Testis (tissue), 3 donors: ENCODE data around the gene EFNA5. TPM values are rescaled to one million over a fixed set of nuclear protein-coding genes. Genes with fewer than 3 reads are reported as not detected.

Experiments
- DNase-seq: peaks from one replicate; pipeline ENCODE4 v3.0.0-alpha.2; 2019
- H3K27ac ChIP-seq, 2 donors: fragments of 200-600 bp; sonication (generic); one replicate each; pipeline ENCODE4 v1.5.1; 2019
- H3K27me3 ChIP-seq: fragments of 200-600 bp; sonication (generic); one replicate; pipeline ENCODE4 v1.5.1; 2019
- H3K36me3 ChIP-seq: fragments of 200-600 bp; sonication (generic); one replicate; pipeline ENCODE4 v1.5.1; 2017; ENCODE audit warnings: low read depth; ENCODE audit errors: missing control alignments
- H3K4me1 ChIP-seq: fragments of 200-600 bp; sonication (generic); one replicate; pipeline ENCODE4 v1.5.1; 2019
- H3K4me3 ChIP-seq, 2 donors: fragments of 200-600 bp; sonication (generic); one replicate each; pipeline ENCODE4 v1.5.1; 2017 to 2019
- H3K9me3 ChIP-seq: fragments of 200-600 bp; sonication (generic); one replicate; pipeline ENCODE4 v1.5.1; 2017
- POLR2A ChIP-seq: fragments of 450-650 bp; IDR thresholded peaks from one replicate; pipeline ENCODE4 v1.6.1; 2017; ENCODE audit warnings: antibody characterized with exemption, mild to moderate bottlenecking, moderate library complexity
- WGBS, 2 donors: methylation state at CpG; one replicate each; pipeline ENCODE4 v1.1.5; 2018; 5-methylcytosine and 5-hydroxymethylcytosine counted together
- intact Hi-C: fragments of 100-400 bp; cut with DNase I; formaldehyde crosslinking; loops from one replicate; pipeline ENCODE4 v1.15.1; 2023; ENCODE audit warnings: low total_unique reads
- polyA plus RNA-seq: library from polyadenylated mRNA; stranded (reverse); fragments of 350-450 nt; fragmentation: Illumina TruSeq; extraction: RNeasy Lipid Tissue Mini Kit (QIAGEN cat#74804); gene quantifications from one replicate; pipeline ENCODE4 v1.2.3, GENCODE V29; 2014; ENCODE audit warnings: low read depth, low replicate concordance; ENCODE audit not compliant: insufficient read depth
- total RNA-seq, 2 donors: library from RNA; depleted of rRNA; stranded (reverse); fragments of >200 nt; gene quantifications; one replicate each; pipeline ENCODE4 v1.2.3, GENCODE V29; 2016
- TF ChIP-seq, protein P1 (sequence below), 3 experiments: fragments of 450-650 bp in 2 of 3; fragments of 200-600 bp in 1 of 3; sonication (generic) in 1 of 3; IDR thresholded peaks; one replicate each; pipeline ENCODE4 v1.5.1; 2016 to 2019; ENCODE audit warnings: antibody characterized with exemption in 3 of 3, mild to moderate bottlenecking in 2 of 3, moderate library complexity in 1 of 3

Gene EFNA5
- total and polyA plus RNA-seq, 3 donors from 2014 or later: 2.6 to 5.4 (median 3.5) TPM

DNA sequence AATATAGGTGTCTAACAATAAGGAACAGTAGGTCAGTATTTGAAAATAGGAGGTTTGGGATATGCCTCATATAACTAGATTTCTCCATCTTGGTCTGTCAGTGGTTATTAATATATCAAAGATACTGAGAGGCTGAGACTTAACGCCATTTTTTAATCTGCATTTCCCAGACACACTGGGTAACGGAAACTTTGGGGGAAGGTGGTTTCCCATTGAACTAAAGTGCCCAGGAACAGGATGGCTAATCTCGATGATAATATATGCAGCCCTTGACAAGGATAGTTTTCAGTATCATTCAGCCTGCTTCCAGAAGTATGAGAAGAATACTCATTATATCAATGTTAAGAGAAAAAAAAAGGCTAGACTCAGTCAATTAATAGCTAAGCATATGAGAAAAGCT lies 30.7 kb downstream of the EFNA5 start:
- H3K4me1 ChIP-seq: no peaks in the 10 kb centered on the region
- DNase-seq: no peak
- H3K36me3 ChIP-seq: no peaks in the 10 kb centered on the region
- TF ChIP-seq POLR2A: no peak
- intact Hi-C loops: no loop called here
- H3K27me3 ChIP-seq: no peaks in the 10 kb centered on the region
- H3K9me3 ChIP-seq: no peaks in the 10 kb centered on the region
- H3K4me3 ChIP-seq: no peak overlapping the region
- no peak overlapping the region for H3K27ac ChIP-seq
- WGBS, 2 donors: 69 to 75% methylated on average over 3 of the region's 3 CpGs

DNA sequence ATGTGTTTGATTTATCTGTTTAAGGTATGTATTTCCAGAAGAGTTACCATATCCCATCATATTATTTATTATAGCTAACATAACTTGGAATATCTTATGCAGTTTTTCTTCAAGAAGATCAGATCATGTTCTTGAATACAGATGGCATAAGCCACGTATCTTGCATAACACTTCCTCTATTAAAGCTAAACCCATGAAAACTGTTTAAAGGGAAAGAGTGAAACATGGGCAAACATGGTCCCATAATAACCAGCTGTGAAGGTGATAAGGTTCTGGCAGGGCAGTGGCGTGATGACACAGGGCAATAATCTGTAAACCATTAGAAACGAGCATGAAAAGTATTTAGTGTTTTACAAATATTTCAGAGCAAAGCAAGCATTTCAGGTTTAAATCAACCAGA lies 34.2 kb downstream of the EFNA5 start:
- Histone ChIP-seq H3K36me3 (no peaks in the 10 kb centered on the region), H3K27me3 (no peaks in the 10 kb centered on the region), H3K9me3 (no peaks in the 10 kb centered on the region), H3K27ac (no peak overlapping the region), H3K4me1 (no peaks in the 10 kb centered on the region), H3K4me3 (no peak overlapping the region)
- DNase-seq: no peak
- TF ChIP-seq POLR2A: no peak
- TF ChIP-seq, protein P1, sequence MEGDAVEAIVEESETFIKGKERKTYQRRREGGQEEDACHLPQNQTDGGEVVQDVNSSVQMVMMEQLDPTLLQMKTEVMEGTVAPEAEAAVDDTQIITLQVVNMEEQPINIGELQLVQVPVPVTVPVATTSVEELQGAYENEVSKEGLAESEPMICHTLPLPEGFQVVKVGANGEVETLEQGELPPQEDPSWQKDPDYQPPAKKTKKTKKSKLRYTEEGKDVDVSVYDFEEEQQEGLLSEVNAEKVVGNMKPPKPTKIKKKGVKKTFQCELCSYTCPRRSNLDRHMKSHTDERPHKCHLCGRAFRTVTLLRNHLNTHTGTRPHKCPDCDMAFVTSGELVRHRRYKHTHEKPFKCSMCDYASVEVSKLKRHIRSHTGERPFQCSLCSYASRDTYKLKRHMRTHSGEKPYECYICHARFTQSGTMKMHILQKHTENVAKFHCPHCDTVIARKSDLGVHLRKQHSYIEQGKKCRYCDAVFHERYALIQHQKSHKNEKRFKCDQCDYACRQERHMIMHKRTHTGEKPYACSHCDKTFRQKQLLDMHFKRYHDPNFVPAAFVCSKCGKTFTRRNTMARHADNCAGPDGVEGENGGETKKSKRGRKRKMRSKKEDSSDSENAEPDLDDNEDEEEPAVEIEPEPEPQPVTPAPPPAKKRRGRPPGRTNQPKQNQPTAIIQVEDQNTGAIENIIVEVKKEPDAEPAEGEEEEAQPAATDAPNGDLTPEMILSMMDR (IDR thresholded peaks at IDR 0.05): no peak
- WGBS, 2 donors: 68 to 69% methylated on average over 3 of the region's 3 CpGs
- intact Hi-C loops: no loop called here

DNA sequence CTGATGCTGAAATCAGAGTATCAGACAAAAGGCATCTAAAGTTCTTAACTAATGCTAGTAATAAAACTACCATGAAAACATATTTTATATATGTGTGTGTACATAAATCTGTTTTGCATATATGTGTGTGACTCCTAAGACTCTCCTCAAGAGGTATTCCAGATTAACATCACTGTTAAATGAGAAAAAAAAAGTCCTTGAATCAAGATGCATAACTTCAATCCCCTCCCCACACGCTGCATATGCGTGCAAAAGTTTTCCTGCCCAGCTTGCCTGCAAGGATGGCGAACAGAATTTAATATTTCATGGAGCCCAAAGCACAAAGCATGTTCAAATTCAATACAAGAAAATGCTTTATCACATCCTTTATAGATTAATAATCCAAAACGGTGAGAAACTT lies 34.7 kb downstream of the EFNA5 start:
- intact Hi-C loops: no loop called here
- H3K9me3 ChIP-seq: no peaks in the 10 kb centered on the region
- H3K27me3 ChIP-seq: no peaks in the 10 kb centered on the region
- DNase-seq: no peak
- H3K4me3 ChIP-seq: no peak overlapping the region
- TF ChIP-seq, protein P1 (IDR thresholded peaks at IDR 0.05): no peak
- no peak for TF ChIP-seq POLR2A
- no peaks in the 10 kb centered on the region for H3K36me3 ChIP-seq
- no peaks in the 10 kb centered on the region for H3K4me1 ChIP-seq
- H3K27ac ChIP-seq: no peak overlapping the region
- whole genome bisulfite sequencing, 2 donors: 80 to 85% methylated on average over 4 of the region's 4 CpGs

DNA sequence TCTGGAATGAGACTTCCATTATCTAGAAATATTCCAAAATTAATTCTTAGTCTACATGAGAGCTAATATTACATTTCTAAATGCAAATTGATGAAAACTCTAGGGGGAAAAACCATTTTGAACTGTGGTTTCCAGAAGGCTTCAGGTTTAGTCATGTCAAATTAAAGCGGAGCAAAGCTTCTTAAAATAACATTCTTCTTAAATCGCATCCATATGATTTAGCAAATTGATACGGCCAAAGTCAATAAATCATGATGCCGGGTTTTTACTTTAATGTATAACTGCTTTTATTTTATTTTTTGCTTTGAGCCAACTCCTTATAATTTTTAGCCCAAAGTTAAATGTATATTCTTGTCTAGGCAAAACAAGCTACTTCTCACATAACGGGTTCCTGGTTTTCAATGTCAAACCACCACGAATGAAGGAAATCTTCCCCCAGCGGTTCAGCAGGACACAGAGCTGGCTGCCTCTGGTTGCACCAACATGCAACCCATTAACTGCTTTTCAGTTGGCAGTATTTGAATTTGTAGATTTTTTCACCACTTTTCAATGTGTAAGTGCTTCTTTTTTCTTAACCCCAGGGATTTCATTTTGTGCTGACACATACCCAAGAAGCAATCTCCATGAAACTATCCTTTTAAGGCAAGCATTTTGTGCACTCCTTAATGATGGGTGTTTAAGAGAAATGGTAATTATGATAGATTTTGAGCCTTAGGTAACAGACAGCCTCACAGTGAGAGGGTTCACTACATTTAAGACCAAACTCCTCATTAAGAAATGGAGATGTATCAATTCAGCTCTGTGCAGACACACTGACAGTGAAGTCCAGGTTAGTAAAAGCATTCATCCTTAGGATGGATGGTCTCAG lies 35.5 kb downstream of the EFNA5 start:
- intact Hi-C loops: no loop called here
- TF ChIP-seq, protein P1 (IDR thresholded peaks at IDR 0.05): no peak
- TF ChIP-seq POLR2A: no peak
- H3K36me3 ChIP-seq: no peaks in the 10 kb centered on the region
- H3K27ac ChIP-seq: no peak overlapping the region
- H3K4me1 ChIP-seq: no peaks in the 10 kb centered on the region
- 91 to 93% methylated on average over 7 of the region's 7 CpGs for WGBS, 2 donors
- no peak for DNase-seq
- no peak overlapping the region for H3K4me3 ChIP-seq
- no peaks in the 10 kb centered on the region for H3K9me3 ChIP-seq
- no peaks in the 10 kb centered on the region for H3K27me3 ChIP-seq

DNA sequence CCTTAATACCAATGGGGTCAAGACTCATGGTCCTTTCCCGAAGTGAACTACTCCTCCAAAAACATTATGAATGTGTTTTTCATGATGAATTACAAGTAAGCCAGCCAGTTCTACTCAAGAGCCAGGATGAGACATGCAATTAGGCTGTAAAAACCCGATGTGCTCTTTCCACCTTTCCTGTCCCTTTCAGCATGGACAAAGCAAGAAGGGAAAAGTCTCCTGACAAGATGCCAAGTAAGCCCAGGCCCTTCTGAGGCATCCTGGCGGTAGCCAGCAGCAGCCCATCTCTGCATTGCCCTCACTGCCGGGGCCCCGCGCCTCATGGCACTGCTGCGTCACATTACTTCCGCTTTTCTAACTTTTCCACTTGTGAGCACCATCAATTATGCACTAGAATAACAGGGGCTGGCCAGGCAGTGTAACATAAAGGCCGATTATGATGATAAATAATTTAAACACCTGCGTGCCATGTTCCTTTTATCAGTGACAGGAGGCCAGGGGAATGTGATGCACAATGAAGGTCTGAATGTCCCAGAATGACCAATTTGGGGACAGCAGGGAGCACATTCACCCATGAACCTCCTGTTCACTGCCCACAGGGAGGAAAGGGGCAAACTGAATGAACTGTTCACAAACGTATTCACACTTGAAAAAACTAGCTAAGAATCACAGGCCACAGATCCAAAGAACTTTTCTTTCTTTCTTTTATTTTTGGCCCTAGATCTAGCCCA lies 37.4 kb downstream of the EFNA5 start:
- 69 to 77% methylated on average over 11 of the region's 11 CpGs for WGBS, 2 donors
- Histone ChIP-seq H3K4me3 (no peak overlapping the region), H3K27ac (no peak overlapping the region), H3K9me3 (no peaks in the 10 kb centered on the region), H3K4me1 (no peaks in the 10 kb centered on the region), H3K36me3 (no peaks in the 10 kb centered on the region), H3K27me3 (no peaks in the 10 kb centered on the region)
- TF ChIP-seq POLR2A: no peak
- TF ChIP-seq, protein P1 (IDR thresholded peaks at IDR 0.05): no peak
- no peak for DNase-seq
- intact Hi-C loops: no loop called here
